GM12892 (cell line): ENCODE data around the gene PHLDA3.
"Not testable (repeated sequence)": the region's sequence is repeated elsewhere in the genome, so short reads cannot be mapped to it uniquely, and the experiment has no call there.

Experiments used
- POLR2A ChIP-seq: IDR thresholded peaks from 2 replicates; pipeline ENCODE4 v1.6.1; 2011; ENCODE audit warnings: low read depth, low read length, control low read depth
- POLR2AphosphoS5 ChIP-seq: IDR thresholded peaks from 2 replicates; pipeline ENCODE4 v1.6.1; 2011; ENCODE audit warnings: low read depth, low read length, control low read depth

GRCh38 chr1:201493026-201493656, 24.2 kb upstream of the PHLDA3 start:
- TF ChIP-seq POLR2A, POLR2AphosphoS5: not testable (repeated sequence)
